AG04450 (cell line): ENCODE measurements around the gene P2RY11. TPM values are rescaled to one million over a fixed set of nuclear protein-coding genes. Genes with fewer than 3 reads are reported as not detected.
A peak's percentile ranks its signal among the peaks of the same experiment; 100 is the strongest.

Experiments
- CTCF ChIA-PET: fragments of 300-600, 350-600 bp; formaldehyde crosslinking; extraction: SDS; loops from one replicate; lab custom pipeline; 2022; ENCODE audit warnings: antibody characterized with exemption, inconsistent platforms; lab: Charles Lee
- POLR2A ChIA-PET: fragments of 350-600 bp; formaldehyde crosslinking; extraction: SDS; loops from one replicate; lab custom pipeline; 2021; ENCODE audit warnings: antibody characterized with exemption, inconsistent platforms; lab: Yijun Ruan, JAX
- DNase-seq: peaks from one replicate; pipeline ENCODE4 v3.0.0-alpha.2; 2011; ENCODE audit warnings: low read depth, low spot score
- H3K27ac ChIP-seq: one replicate; pipeline ENCODE4 v1.5.1; 2012; ENCODE audit warnings: low read depth, low read length, control low read depth
- H3K27me3 ChIP-seq: one replicate; pipeline ENCODE4 v1.6.0; 2012; ENCODE audit warnings: low read length; ENCODE audit not compliant: control insufficient read depth, insufficient read depth
- H3K4me3 ChIP-seq: 2 replicates; pipeline ENCODE4 v1.5.1; 2011; ENCODE audit warnings: mild to moderate bottlenecking, low read depth, low read length, control low read depth
- H3K9me3 ChIP-seq: 2 replicates; pipeline ENCODE4 v1.5.1; 2012; ENCODE audit warnings: low read length; ENCODE audit not compliant: control insufficient read depth, insufficient read depth
- polyA plus RNA-seq: library from polyadenylated mRNA; depleted of rRNA; stranded (reverse); fragments of >200 nt; gene quantifications from 2 replicates; pipeline ENCODE4 v1.2.3, GENCODE V29; 2011
- TF ChIP-seq, protein P1 (sequence below): IDR thresholded peaks from 2 replicates; pipeline ENCODE4 v1.5.1; 2011; ENCODE audit warnings: low read depth, low read length, control low read depth, inconsistent platforms

P2RY11 gene
- polyA plus RNA-seq, 1 experiment, result 1.0 TPM

DNA sequence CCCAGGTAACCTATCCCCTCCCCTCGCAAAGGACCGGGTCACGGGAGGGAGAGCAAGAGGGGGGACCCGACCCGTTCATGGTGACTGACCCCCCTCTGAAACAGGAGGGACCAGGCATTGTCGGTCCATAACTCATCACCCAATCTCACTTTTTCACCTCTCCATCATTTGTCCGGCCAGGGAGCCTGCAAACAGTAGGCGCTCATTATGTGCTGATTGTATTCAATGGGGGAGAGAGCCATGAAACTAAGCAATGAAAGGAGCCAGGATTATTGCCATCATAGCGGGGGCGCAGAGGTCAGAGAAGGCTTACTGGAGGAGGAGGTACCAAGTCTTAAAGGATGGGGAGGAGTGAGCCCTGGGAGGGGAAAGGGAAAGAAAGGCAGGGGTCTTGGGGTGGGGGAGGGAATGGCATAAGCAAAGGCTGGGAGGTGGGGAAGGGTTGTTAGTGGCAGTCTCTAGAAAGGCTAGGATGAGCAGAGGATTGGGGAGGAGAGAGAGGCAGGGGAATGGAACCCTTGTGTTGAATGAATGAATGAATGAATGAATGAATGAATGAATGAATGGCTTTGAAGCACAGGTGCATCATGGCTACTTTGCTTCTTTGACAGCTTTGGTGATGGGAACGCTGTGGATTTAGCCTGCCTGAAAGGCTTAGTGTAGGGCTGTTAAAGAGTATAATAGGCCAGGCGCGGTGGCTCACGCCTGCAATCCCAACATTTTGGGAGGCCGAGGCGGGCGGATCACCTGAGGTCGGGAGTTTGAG is 24.0 kb upstream of the P2RY11 start:
- CTCF ChIA-PET, result interaction anchor here (0.7 kb wide), 1 partner anchor 102 kb away, joined by 6 read pairs; no protein-coding TSS in a partner anchor
- no peak overlapping the region for H3K27ac ChIP-seq
- TF ChIP-seq, protein P1, sequence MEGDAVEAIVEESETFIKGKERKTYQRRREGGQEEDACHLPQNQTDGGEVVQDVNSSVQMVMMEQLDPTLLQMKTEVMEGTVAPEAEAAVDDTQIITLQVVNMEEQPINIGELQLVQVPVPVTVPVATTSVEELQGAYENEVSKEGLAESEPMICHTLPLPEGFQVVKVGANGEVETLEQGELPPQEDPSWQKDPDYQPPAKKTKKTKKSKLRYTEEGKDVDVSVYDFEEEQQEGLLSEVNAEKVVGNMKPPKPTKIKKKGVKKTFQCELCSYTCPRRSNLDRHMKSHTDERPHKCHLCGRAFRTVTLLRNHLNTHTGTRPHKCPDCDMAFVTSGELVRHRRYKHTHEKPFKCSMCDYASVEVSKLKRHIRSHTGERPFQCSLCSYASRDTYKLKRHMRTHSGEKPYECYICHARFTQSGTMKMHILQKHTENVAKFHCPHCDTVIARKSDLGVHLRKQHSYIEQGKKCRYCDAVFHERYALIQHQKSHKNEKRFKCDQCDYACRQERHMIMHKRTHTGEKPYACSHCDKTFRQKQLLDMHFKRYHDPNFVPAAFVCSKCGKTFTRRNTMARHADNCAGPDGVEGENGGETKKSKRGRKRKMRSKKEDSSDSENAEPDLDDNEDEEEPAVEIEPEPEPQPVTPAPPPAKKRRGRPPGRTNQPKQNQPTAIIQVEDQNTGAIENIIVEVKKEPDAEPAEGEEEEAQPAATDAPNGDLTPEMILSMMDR, result no peak
- H3K27me3 ChIP-seq, result no peaks in the 10 kb centered on the region
- peak overlapping the region; percentile 92 for H3K4me3 ChIP-seq
- POLR2A ChIA-PET, result interaction anchor here (0.7 to 1.0 kb wide), 2 partner anchors 9 to 83 kb away, joined by 4 read pairs; no protein-coding TSS in a partner anchor
- no peak for DNase-seq
- peaks cover 4% of the 10 kb centered on the region; the same call in 1 of the 2 replicates for H3K9me3 ChIP-seq

DNA sequence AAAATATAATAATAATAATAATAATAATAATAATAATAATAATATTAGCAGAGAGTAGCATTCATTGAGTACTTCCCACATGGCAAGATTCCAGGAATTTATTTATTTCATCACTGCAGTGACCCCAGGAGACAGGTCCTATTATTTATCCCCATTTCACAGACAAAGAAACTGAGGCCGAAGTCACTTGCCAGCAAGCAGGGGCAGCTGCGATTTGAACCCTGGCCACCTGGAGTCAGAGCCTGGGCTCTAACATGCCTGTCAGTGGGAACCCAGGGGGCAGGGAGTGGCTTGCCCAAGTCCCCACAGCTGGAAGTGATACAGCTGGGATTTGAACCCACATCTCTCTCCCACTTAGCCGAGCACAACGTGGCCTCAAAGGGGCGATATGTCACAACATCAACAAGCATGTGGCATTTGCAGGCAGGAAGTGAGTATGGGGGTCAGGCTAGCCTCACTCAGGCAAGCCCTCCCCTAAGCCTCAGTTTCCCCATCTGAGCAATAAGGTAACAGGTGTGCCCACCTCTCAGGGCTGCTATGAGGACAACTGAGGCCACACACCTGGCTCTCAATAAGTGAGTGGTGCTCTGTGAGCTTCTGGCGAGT is 22.4 kb upstream of the P2RY11 start:
- CTCF ChIA-PET, result no interaction called here
- no peak for DNase-seq

DNA sequence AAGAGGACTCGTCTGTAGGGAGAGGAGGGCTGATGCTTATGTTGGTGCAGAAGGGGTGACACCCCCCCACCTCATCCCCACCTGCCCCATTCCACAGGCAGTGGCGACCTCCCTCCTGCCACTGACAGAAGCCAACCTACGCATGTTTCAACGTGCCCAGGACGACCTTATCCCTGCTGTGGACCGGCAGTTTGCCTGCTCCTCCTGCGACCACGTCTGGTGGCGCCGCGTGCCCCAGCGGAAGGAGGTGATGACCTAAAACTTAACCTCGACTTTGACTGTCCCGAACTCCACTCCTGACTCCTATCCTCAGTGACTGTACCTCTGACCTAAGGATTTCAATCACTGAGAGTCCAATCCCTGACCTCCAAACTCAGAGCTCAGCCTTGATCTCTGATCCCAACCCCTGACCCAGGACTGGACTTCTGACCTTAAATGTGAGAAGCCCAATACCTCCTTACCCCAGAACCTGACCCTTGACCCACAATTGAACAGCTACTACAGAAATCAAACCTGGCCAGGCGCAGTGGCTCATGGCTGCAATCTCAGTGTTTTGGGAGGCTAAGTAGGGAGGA is 21.6 kb upstream of the P2RY11 start:
- H3K9me3 ChIP-seq, result peaks cover 7% of the 10 kb centered on the region; the same call in 1 of the 2 replicates
- POLR2A ChIA-PET, result no interaction called here
- DNase-seq, result no peak
- CTCF ChIA-PET, result no interaction called here
- TF ChIP-seq, protein P1, result no peak
- H3K4me3 ChIP-seq, result no peak overlapping the region
- H3K27me3 ChIP-seq, result no peaks in the 10 kb centered on the region
- no peak overlapping the region for H3K27ac ChIP-seq

More for the DNA sequence above, 22.4 kb upstream of the P2RY11 start:
- no peaks in the 10 kb centered on the region for H3K27me3 ChIP-seq
- H3K9me3 ChIP-seq, result peaks cover 7% of the 10 kb centered on the region; the same call in 1 of the 2 replicates
- TF ChIP-seq, protein P1, result no peak
- POLR2A ChIA-PET, result no interaction called here
- H3K27ac ChIP-seq, result no peak overlapping the region
- H3K4me3 ChIP-seq, result no peak overlapping the region

- ChIA-PET POLR2A (interaction anchor here (0.6 kb wide), 1 partner anchor 389 kb away, joined by 11 read pairs; no protein-coding TSS in a partner anchor), CTCF (no interaction called here)
- Histone ChIP-seq H3K4me3 (no peak overlapping the region), H3K9me3 (peaks cover 10% of the 10 kb centered on the region; the same call in 1 of the 2 replicates), H3K27ac (no peak overlapping the region), H3K27me3 (no peaks in the 10 kb centered on the region)
- TF ChIP-seq, protein P1, result no peak
- no peak for DNase-seq
Observed at GRCh38 chr19:10091370-10091687, 20.2 kb upstream of the P2RY11 start.
